B cell (primary cell): Measurements from ENCODE around the gene PIK3C2G. TPM values are rescaled to one million over a fixed set of nuclear protein-coding genes. Genes with fewer than 3 reads are reported as not detected.

Experiments used
- ATAC-seq: fragments of 200-7000 bp; cut with Tn5 transposase; one replicate; pipeline ENCODE4 v1.10.0; 2021; ENCODE audit warnings: low read depth, mild to moderate bottlenecking, moderate number of reproducible peaks, moderate library complexity
- CTCF ChIA-PET: fragments of 350-600 bp; sonication (Branson Sonifier 250); formaldehyde crosslinking; loops from one replicate; lab custom pipeline; 2021; ENCODE audit warnings: antibody characterized with exemption, inconsistent platforms; lab: Charles Lee
- POLR2A ChIA-PET: fragments of 350-600 bp; sonication (Branson Sonifier 250); formaldehyde crosslinking; loops from one replicate; lab custom pipeline; 2021; ENCODE audit warnings: antibody characterized with exemption; lab: Charles Lee
- DNase-seq: peaks from one replicate; pipeline ENCODE4 v3.0.0; 2013
- H2AFZ ChIP-seq: 2 replicates; pipeline ENCODE4 v1.6.1; 2012; ENCODE audit warnings: mild to moderate bottlenecking, low read depth, low read length; ENCODE audit not compliant: insufficient read depth, poor library complexity, severe bottlenecking
- H3K27ac ChIP-seq, 2 donors: 1 replicate in 1 of 2; 2 replicates in 1 of 2; pipeline ENCODE4 v1.5.1; 2012 to 2013; ENCODE audit warnings: low read length in 2 of 2, mild to moderate bottlenecking in 2 of 2, moderate library complexity in 1 of 2
- H3K27me3 ChIP-seq, 4 experiments: fragments of 200-600 bp in 1 of 4; sonication (generic) in 1 of 4; replicated peaks in 1 of 4; 1 replicate in 2 of 4; 2 replicates in 2 of 4; pipeline versions ENCODE4 v1.6.1 to v1.7.0; 2013 to 2016; ENCODE audit warnings: low read length in 3 of 4, mild to moderate bottlenecking in 2 of 4, mixed read lengths in 1 of 4, moderate library complexity in 1 of 4; ENCODE audit not compliant: insufficient read depth in 4 of 4, control insufficient read depth in 3 of 4; ENCODE audit errors: control extremely low read depth in 1 of 4
- H3K36me3 ChIP-seq, 2 experiments: replicated peaks in 1 of 2; 1 replicate in 1 of 2; 2 replicates in 1 of 2; pipeline versions ENCODE4 v1.6.1 to v1.7.1; 2013; ENCODE audit warnings: low read length in 1 of 2; ENCODE audit not compliant: insufficient read depth in 2 of 2, control insufficient read depth in 1 of 2; ENCODE audit errors: control extremely low read depth in 1 of 2, extremely low read depth in 1 of 2
- H3K4me1 ChIP-seq, 2 donors: fragments of 200-600 bp in 1 of 2; sonication (generic) in 1 of 2; 1 replicate in 1 of 2; 2 replicates in 1 of 2; pipeline versions ENCODE4 v1.5.1 to v1.6.1; 2013 to 2017; ENCODE audit warnings: low read length in 2 of 2; ENCODE audit not compliant: control insufficient read depth in 2 of 2, insufficient read depth in 2 of 2
- H3K4me2 ChIP-seq: replicated peaks from 2 replicates; pipeline ENCODE3; 2012; ENCODE audit warnings: mild to moderate bottlenecking, low read depth, low read length; ENCODE audit not compliant: poor library complexity, severe bottlenecking
- H3K4me3 ChIP-seq, 5 experiments: fragments of 200-600 bp in 1 of 5; sonication (generic) in 1 of 5; 1 replicate in 3 of 5; 2 replicates in 2 of 5; pipeline versions ENCODE4 v1.5.1 to v1.7.0; 2011 to 2016; ENCODE audit warnings: low read length in 4 of 5, mild to moderate bottlenecking in 4 of 5, low read depth in 2 of 5, control low read depth in 1 of 5, moderate library complexity in 1 of 5; ENCODE audit not compliant: insufficient read depth in 1 of 5; ENCODE audit errors: control extremely low read depth in 1 of 5, extremely low read depth in 1 of 5
- H3K79me2 ChIP-seq: fragments of 200-600 bp; sonication (generic); one replicate; pipeline ENCODE4 v1.6.0; 2016; ENCODE audit warnings: low read length; ENCODE audit not compliant: control insufficient read depth, insufficient read depth
- H3K9ac ChIP-seq: fragments of 200-600 bp; sonication (generic); 2 replicates; pipeline ENCODE4 v1.6.1; 2017; ENCODE audit warnings: mild to moderate bottlenecking, low read length, moderate library complexity
- H3K9me3 ChIP-seq, 3 donors: one replicate each; pipeline versions ENCODE4 v1.6.1 to v1.7.1; 2013; ENCODE audit warnings: low read length in 2 of 3; ENCODE audit not compliant: control insufficient read depth in 2 of 3, insufficient read depth in 1 of 3; ENCODE audit errors: control extremely low read depth in 1 of 3
- H4K20me1 ChIP-seq: 2 replicates; pipeline ENCODE4 v1.6.0; 2012; ENCODE audit warnings: mild to moderate bottlenecking, low read length; ENCODE audit not compliant: insufficient read depth, control insufficient read depth, poor library complexity, severe bottlenecking
- H3K27ac Mint-ChIP-seq: one replicate; pipeline ENCODE4 v1.8.0; 2021; ENCODE audit warnings: mixed read lengths
- H3K27me3 Mint-ChIP-seq: one replicate; pipeline ENCODE4 v1.8.0; 2021; ENCODE audit warnings: mixed read lengths
- H3K4me1 Mint-ChIP-seq: one replicate; pipeline ENCODE4 v1.8.0; 2021; ENCODE audit warnings: mixed read lengths
- H3K4me3 Mint-ChIP-seq: one replicate; pipeline ENCODE4 v1.8.0; 2021; ENCODE audit warnings: mixed read lengths
- H3K9me3 Mint-ChIP-seq: one replicate; pipeline ENCODE4 v1.8.0; 2022; ENCODE audit warnings: mixed read lengths; ENCODE audit not compliant: insufficient read depth
- CTCF ChIP-seq: fragments of 200-600 bp; IDR thresholded peaks from one replicate; pipeline ENCODE4 v1.8.0; 2022; ENCODE audit warnings: antibody characterized with exemption, mild to moderate bottlenecking
- EZH2 ChIP-seq: IDR thresholded peaks from 2 replicates; pipeline ENCODE4 v1.6.1; 2012; ENCODE audit warnings: borderline replicate concordance, low read depth, mild to moderate bottlenecking, moderate library complexity, low read length; ENCODE audit not compliant: insufficient read depth, poor library complexity, severe bottlenecking
- WGBS: methylation state at CpG from one replicate; pipeline ENCODE4 v1.1.5; 2013; ENCODE audit warnings: missing lambda C conversion rate; ENCODE audit not compliant: insufficient coverage; 5-methylcytosine and 5-hydroxymethylcytosine counted together
- intact Hi-C: fragments of 100-400 bp; cut with micrococcal nuclease; formaldehyde crosslinking; loops from one replicate; pipeline ENCODE4 v1.10.0; 2022
- polyA plus RNA-seq: library from polyadenylated mRNA; depleted of rRNA; stranded (reverse); fragments of >200 nt; gene quantifications from 2 replicates; pipeline ENCODE4 v1.2.3, GENCODE V29; 2012
- total RNA-seq, 2 donors: library from RNA; stranded (reverse); fragments of 120-200 nt in 1 of 2; gene quantifications; 1 replicate in 1 of 2; 2 replicates in 1 of 2; pipeline versions ENCODE4 v1.2.3 to v1.2.4, GENCODE V29; 2013 to 2022

The PIK3C2G gene
- total and polyA plus RNA-seq, 2 donors (not counting 1 experiment from before 2014, with no cell fraction given), result not detected

GRCh38 chr12:18290386-18290785 is 29.1 kb downstream of the PIK3C2G start:
- no peak overlapping the region for H3K4me2 ChIP-seq
- no peak overlapping the region for H3K4me3 ChIP-seq
- TF ChIP-seq CTCF (no peak), EZH2 (no peak)
- Mint-ChIP-seq H3K4me1 (no peaks in the 10 kb centered on the region), H3K4me3 (no peak overlapping the region), H3K27me3 (no peaks in the 10 kb centered on the region), H3K27ac (no peak overlapping the region), H3K9me3 (no peaks in the 10 kb centered on the region)
- H3K4me1 ChIP-seq, result no peaks in the 10 kb centered on the region
- no peak overlapping the region for H3K9ac ChIP-seq
- intact Hi-C loops, result no loop called here
- ChIA-PET CTCF (no interaction called here), POLR2A (no interaction called here)
- no peaks in the 10 kb centered on the region for H3K27me3 ChIP-seq
- no CpG with 5 or more reads among the region's 3 CpGs for WGBS
- H3K79me2 ChIP-seq, result no peaks in the 10 kb centered on the region
- H2AFZ ChIP-seq, result no peak overlapping the region
- DNase-seq (no peak), ATAC-seq (no peak)
- no peak overlapping the region for H3K27ac ChIP-seq
- peaks cover 0 to 2% (median 0%) of the 10 kb centered on the region in 3 donors for H3K9me3 ChIP-seq
- H4K20me1 ChIP-seq, result no peaks in the 10 kb centered on the region
- no peaks in the 10 kb centered on the region for H3K36me3 ChIP-seq

- ATAC-seq (no peak), DNase-seq (no peak)
- no peak overlapping the region for H3K4me3 ChIP-seq
- H3K9me3 ChIP-seq, result no peaks in the 10 kb centered on the region
- Mint-ChIP-seq H3K9me3 (no peaks in the 10 kb centered on the region), H3K4me3 (no peak overlapping the region), H3K4me1 (no peaks in the 10 kb centered on the region), H3K27me3 (no peaks in the 10 kb centered on the region), H3K27ac (no peak overlapping the region)
- H3K4me1 ChIP-seq, result no peaks in the 10 kb centered on the region
- no peaks in the 10 kb centered on the region for H3K79me2 ChIP-seq
- TF ChIP-seq CTCF, result no peak
- TF ChIP-seq EZH2, result no peak
- CTCF ChIA-PET, result no interaction called here
- no peaks in the 10 kb centered on the region for H4K20me1 ChIP-seq
- no peak overlapping the region for H3K27ac ChIP-seq
- no peaks in the 10 kb centered on the region for H3K27me3 ChIP-seq
- H3K9ac ChIP-seq, result no peak overlapping the region
- no peaks in the 10 kb centered on the region for H3K36me3 ChIP-seq
- no peak overlapping the region for H2AFZ ChIP-seq
- H3K4me2 ChIP-seq, result no peak overlapping the region
- POLR2A ChIA-PET, result no interaction called here
- intact Hi-C loops, result no loop called here
These were observed 33.6 kb downstream of the PIK3C2G start for GRCh38 chr12:18294889-18295288.
